ENCODE results near the gene DDTL.
"Not testable (repeated sequence)": the region's sequence is repeated elsewhere in the genome, so short reads cannot be mapped to it uniquely, and the experiment has no call there.

Gene DDTL

DNA sequence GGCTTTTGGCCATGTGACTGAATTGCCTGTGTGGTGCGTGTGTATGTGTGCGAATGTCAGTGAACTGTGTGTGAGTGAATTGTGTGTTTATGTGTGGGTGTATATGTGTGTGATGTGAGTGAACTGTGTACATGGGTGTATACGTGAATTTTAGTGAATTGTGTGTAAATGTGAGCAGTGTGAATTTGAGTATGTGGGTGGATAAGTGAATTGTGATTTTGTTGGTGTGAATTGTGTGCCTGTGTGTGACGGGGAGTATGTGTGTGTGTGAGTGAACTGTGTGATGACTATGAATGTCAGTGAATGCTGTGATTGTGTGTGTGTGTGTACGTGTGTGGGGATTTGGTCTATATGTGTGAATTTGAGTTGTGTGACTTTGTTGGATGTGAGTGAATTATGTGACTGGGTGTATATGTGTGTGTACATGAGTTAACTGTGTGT, 3.5 kb downstream of the DDTL start:
- DNase-seq (ENCODE audit: low read depth in 2 of 2) = no peak

DNA sequence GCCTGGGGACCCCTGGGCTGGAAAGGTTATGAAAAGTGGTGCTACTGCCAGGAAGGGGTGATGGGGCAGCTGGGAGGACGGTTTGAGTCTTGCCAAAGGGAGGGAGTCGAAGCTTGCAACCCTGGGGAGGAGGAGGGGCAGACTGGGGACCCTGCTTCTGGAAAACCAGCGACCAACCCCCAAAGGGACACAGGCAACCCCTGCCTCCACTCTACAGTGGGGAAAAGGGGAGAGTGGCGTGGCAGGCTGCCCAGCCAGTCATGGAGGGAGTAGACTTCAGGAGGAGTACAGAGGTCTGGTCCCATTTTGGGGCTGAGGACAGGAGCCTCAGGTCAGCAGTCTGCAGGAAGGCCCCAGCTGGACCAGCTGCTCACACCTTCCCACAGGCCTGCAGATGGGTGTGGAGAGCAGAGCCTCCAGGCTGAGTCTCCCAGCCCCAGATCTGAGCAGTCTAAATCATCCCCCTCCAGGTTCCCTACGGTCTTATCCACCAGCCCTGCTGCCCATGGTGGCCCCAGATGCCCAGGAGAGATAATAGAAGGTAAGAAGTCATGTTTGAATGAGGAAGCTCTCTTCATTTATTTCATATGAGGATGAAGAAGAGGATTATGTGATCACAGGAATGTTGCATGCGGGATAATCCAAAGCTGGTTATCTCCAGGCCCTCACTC, 4.3 kb downstream of the DDTL start:
- DNase-seq (ENCODE audit: low read depth in 2 of 2) = no peak

DNA sequence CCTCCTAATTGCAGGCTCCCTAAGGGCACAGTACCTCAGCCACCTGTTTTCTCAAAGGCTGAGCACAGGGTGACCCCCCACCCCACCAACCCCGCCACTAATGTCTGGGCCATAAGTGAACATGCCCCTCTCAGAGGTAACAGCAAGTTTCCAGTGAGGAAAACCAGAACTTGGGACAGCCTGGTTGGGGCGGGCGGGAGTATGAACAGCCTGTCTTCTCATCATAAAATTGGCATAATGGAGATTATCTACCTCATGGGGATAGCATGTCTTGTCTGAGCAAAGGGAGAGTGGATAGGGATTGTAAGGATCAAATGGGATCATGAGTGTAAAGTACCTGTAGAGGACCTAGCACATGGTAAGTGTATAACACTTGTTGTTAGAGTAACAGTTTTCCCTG, 5.2 kb downstream of the DDTL start:
- DNase-seq (ENCODE audit: low read depth in 2 of 2) = not testable (repeated sequence)

- DNase-seq (ENCODE audit: low read depth in 2 of 2) = not testable (repeated sequence)
Measured at GRCh38 chr22:23974345-23974744, 7.7 kb downstream of the DDTL start, which contains the start of gene DDT. DDT (minus strand) TSS chr22:23974441; CDS start chr22:23974414, 27 bp downstream.

GRCh38 chr22:23974836-23975352, 8.2 kb downstream of the DDTL start:
- DNase-seq (ENCODE audit: low read depth in 2 of 2) = not testable (repeated sequence)

- not testable (repeated sequence) for DNase-seq (ENCODE audit: low read depth in 2 of 2)
Measured at GRCh38 chr22:23977304-23977703, 10.6 kb downstream of the DDTL start.

- DNase-seq (ENCODE audit: low read depth in 2 of 2) = not testable (repeated sequence)
Measured at GRCh38 chr22:23979557-23980240, 13.0 kb downstream of the DDTL start, which contains the start of gene GSTT2. GSTT2 (plus strand) TSS chr22:23980134.

GRCh38 chr22:23980567-23980966, 13.9 kb downstream of the DDTL start:
- DNase-seq (ENCODE audit: low read depth in 2 of 2) = not testable (repeated sequence)

- DNase-seq (ENCODE audit: low read depth in 2 of 2) = peak in 1 of 2 donors; percentile 63
Measured at GRCh38 chr22:23984430-23984829, 17.7 kb downstream of the DDTL start.

DNA sequence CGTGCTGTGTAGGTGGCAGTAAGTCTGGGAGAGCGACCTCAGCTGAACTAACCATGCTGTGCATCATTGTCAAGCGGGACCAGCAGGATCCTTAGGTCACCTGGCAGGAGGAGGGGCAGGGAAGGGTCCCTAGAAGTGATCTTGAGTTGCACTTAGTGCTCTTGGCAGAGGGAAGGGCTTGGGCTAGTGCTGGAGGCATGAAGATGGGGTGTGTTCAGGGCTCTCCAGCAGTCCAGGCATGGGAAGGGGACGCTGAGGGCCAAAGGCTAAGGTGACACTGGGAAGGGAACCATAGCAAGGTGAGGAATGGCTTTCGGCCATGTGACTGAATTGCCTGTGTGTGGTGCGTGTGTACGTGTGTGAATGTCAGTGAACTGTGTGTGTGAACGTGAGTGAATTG, 19.4 kb downstream of the DDTL start:
- not testable (repeated sequence) for DNase-seq (ENCODE audit: low read depth in 2 of 2)

- DNase-seq (ENCODE audit: low read depth in 2 of 2) = not testable (repeated sequence)
Measured at GRCh38 chr22:23986538-23987178, 20.0 kb downstream of the DDTL start.

DNA sequence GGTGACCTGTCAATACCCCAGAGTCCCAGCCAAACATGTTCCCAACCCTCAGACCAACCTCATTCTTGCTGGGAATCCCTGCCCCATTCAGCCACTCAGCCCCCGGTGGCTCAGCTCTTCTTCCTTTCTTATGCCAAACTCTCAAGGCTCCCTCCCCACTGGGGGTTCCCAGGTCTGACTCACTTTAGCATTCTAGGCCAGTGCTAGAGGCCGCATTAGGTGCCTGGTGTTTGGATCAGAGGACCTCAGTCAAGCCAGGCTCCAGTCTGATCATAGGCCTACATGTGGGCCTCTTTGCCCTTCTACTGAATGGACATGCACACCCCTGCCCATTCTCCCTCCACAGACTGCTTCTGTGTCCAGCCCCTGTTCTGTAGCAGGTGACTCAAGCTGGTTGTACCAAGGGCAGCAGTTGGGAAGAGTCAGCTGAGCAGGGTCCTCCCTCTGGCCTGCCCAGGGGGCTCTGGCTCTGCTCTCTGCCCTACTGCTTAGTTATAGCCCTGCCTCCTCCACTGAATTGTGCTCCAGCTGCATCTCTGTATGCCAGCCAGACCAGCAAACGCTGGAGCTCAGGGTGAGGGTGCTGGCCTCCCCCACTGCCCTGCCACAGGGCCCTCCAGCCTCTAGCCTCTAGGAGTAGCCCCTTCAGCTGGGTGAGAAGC, 23.0 kb downstream of the DDTL start:
- not testable (repeated sequence) for DNase-seq (ENCODE audit: low read depth in 2 of 2)

DNA sequence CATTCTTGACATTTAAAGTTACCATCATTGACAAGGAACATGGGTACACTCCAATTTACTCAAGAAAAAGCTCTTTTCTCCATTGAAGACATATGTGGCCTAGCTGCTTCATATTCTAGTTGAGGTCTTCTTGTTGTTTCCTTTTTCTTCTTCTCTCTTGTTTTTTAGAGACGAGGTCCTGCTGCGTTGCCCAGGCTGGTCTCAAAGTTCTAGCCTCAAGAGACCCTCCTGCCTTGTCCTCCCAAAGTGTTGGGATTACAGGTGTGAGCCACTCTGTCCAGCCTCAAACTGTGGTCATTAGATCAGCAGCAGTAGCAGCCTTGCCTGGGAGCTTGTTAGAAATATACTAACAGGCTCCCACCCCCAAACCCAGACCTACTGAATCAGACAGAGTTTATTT, 26.4 kb downstream of the DDTL start:
- DNase-seq (ENCODE audit: low read depth in 2 of 2) = not testable (repeated sequence)

- not testable (repeated sequence) for DNase-seq (ENCODE audit: low read depth in 2 of 2)
Measured at GRCh38 chr22:23993581-23994177, 27.0 kb downstream of the DDTL start.

DNA sequence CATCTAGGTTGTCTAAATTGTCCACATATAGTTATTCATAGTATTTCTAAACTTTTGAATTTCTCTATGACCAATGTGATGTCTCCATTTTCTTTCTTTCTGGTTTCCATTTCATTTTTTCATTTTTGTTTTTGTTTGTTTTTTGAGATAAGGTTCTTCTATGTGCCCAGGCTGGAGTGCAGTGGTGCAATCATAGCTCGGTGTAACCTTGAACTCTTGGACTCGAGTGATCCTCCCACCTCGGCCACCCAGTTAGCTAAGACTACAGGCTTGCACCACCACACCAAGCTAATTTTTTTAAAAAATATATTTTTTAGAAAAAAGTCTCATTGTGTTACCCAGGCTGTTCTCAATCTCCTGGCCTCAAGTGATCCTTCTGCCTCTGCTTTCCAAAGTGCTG, 30.4 kb downstream of the DDTL start:
- no peak for DNase-seq (ENCODE audit: low read depth in 2 of 2)

DNA sequence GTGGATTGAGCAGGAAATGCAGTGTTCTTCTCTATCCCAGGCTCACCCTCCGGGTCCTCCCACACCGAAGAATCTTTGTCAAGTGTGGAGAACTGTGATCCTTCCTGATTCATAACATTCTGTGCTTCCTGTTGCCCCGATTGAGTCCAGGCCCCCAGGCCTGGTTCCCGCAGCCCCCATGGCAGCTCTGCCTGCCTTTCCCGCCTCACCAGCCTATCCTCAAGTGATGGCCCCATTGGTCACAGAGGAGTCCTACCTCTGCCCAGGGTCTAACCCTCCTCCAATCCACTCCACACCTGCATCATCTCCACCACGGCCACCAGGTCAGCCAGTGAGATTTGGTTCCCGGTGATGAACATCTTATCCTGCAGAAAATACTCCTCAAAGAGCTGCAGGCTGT, 33.1 kb downstream of the DDTL start:
- DNase-seq (ENCODE audit: low read depth in 2 of 2) = not testable (repeated sequence)

DNA sequence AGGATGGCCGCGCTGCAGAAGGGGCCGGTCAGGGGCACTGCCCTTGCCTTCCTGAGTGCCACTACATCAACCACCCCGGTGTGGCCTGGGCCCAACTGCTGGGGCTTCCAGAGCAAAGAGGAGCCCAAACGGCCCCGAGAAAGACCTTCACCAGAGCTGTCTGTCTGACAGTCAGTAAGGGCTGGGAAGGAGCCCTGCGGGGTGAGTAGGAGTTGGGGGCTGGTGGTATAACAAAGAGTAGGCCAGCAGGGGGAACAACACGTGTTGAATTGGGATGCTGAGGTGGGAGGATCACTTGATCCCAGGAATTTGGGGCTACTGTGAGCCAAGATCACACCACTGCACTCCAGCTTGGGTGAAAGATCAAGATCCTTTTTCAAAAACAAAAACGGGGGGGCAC, 34.6 kb downstream of the DDTL start:
- no peak for DNase-seq (ENCODE audit: low read depth in 2 of 2)

DNA sequence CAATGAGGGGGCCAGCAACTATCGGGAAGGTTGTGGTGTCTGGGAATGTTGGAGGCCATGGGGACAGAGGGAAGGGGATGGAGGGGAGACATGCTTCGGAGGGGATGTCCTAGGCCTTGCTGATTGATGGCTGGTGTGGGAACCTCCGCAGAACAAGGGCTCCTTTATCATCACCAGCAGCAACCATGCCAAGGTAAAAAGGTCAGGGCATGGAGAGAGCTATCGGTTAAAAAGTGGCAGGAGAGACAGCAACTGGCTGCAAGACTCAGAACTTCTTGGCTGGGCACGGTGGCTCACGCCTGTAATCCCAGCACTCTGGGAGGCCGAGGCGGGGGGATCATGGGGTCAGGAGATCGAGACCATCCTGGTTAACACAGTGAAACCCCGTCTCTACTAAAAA, 35.6 kb downstream of the DDTL start:
- no peak for DNase-seq (ENCODE audit: low read depth in 2 of 2)

DNA sequence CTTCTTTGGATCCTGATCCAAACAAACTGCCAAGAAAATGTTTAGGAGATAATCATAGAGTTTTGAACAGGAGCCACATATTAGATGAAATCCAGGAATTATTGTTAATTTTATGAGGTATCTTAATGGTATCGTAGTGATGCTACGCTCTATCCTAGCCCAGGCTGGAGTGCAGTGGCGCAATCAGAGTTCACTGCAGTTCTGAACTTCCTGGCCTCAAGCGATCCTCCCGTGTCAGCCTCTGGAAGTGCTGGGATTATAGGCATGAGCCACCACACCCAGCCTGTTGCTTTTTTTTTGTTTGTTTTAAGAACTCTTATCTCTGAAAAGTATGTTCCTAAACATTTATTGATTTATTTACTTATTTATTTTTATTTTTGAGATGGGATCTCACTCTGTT, 36.2 kb downstream of the DDTL start:
- no peak for DNase-seq (ENCODE audit: low read depth in 2 of 2)

DNA sequence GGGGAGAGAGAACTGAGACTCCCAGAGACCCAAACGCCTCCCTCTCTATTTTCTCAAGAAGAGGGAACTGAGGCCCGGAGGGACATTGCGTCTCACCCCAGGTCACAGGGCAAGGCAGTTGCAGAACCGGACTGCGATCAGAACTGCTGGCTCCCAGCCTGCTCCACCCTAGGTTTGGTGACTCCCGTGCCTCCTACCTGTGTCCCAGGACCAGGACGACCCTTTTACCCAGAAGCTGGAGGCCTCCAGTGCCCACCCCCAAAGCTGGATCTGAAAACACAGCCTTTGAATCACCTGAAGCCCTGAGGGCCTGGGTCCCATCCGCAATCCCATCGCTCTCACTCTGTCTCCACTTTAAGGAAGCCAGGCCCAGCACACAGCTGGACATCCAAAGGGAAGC, 37.2 kb downstream of the DDTL start:
- no peak for DNase-seq (ENCODE audit: low read depth in 2 of 2)

DNA sequence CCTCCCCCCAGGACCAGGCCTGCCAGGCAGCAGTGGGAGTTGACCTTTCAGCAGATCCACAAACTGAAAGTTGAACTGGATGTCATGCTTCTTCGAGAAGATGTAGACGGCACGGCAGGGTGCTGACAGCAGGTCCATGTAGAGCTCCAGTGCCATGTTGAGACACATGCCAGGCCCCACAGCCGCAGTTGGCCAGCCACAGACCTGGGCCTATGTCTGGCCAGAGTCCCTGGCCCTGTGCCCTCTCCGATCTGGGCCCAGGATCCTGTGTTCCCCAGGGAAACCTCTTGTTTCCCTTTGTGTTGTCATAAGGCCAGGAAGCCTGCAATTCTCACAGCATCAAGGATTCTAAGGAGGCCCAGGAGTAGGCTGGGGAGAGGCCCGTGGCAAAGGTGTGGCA, 38.5 kb downstream of the DDTL start, which contains the start of gene GSTT4:
TSS of gene GSTT4 (minus strand) at position 253 of the 400 bp plus-strand sequence. CDS start at position 156, 97 bp downstream.
- DNase-seq (ENCODE audit: low read depth in 2 of 2) = no peak

All from stimulated activated CD4-positive, alpha-beta T cell treated with anti-CD3 and anti-CD28 coated beads, Interleukin-4, amount 100 ng/mL, for 48 hours (primary cell).